HCT116 (cell line): Measurements from ENCODE around the gene TRAPPC4. TPM values are rescaled to one million over a fixed set of nuclear protein-coding genes. Genes with fewer than 3 reads are reported as not detected.
"Not testable (repeated sequence)": the region's sequence is repeated elsewhere in the genome, so short reads cannot be mapped to it uniquely, and the experiment has no call there.

ENCODE experiments used
- ATAC-seq: fragments of 200-7000 bp; cut with Tn5 transposase; 2 replicates; pipeline ENCODE4 v1.9.1; 2020; ENCODE audit warnings: mild to moderate bottlenecking, moderate library complexity
- BruUV-seq: library from RNA; stranded (reverse); fragments of 400-500 nt; replicated peaks from 2 replicates; lab custom pipeline; 2021; lab: Mats Ljungman, UMichigan
- CTCF ChIA-PET: fragments of 300-600 bp; sonication (Branson Sonifier 250); formaldehyde crosslinking; loops from one replicate; lab custom pipeline; 2021; ENCODE audit warnings: antibody characterized with exemption; lab: Charles Lee
- POLR2A ChIA-PET: fragments of 300-600, 350-600 bp; sonication (Branson Sonifier 250); formaldehyde crosslinking; loops from one replicate; lab custom pipeline; 2021; ENCODE audit warnings: antibody characterized with exemption; lab: Charles Lee
- RAD21 ChIA-PET, 2 experiments: fragments of 300-600 bp; sonication (Branson Sonifier 250); formaldehyde crosslinking; loops; one replicate each; lab custom pipeline; 2023; ENCODE audit warnings: low total read pairs in 2 of 2; ENCODE audit not compliant: uncharacterized antibody in 2 of 2, unreplicated experiment in 2 of 2, low non-redundant PET in 1 of 2; lab: Charles Lee
- DNase-seq: peaks from one replicate; pipeline ENCODE4 v3.0.0-alpha.2; 2010; ENCODE audit warnings: low read depth, low spot score
- H2AFZ ChIP-seq: fragments of 200-600 bp; shearing (Covaris generic), sonication (generic); 2 replicates; pipeline ENCODE4 v1.6.1; 2017; ENCODE audit warnings: low read depth, mixed run types, mixed read lengths, antibody characterized with exemption, low read length; ENCODE audit not compliant: poor library complexity, severe bottlenecking
- H3K27ac ChIP-seq: 2 replicates; pipeline ENCODE4 v1.5.1; 2012; ENCODE audit warnings: low read depth, low read length
- H3K27me3 ChIP-seq: fragments of 200-600 bp; sonication (generic); 2 replicates; pipeline ENCODE4 v1.6.1; 2016; ENCODE audit warnings: mixed run types, low read length, mixed read lengths; ENCODE audit not compliant: insufficient read depth
- H3K36me3 ChIP-seq, 2 experiments: fragments of 200-500 bp in 1 of 2; fragments of 200-600 bp in 1 of 2; sonication (Bioruptor generic) in 1 of 2; sonication (generic) in 1 of 2; 2 replicates each; pipeline versions ENCODE4 v1.5.1 to v1.6.1; 2014 to 2016; ENCODE audit warnings: low read length in 2 of 2, inconsistent platforms in 1 of 2, mixed read lengths in 1 of 2, mixed run types in 1 of 2; ENCODE audit not compliant: insufficient read depth in 2 of 2, control insufficient read depth in 1 of 2
- H3K4me1 ChIP-seq, 2 experiments: fragments of 200-600 bp in 1 of 2; sonication (generic) in 1 of 2; 2 replicates each; pipeline versions ENCODE4 v1.5.1 to v1.6.1; 2012 to 2017; ENCODE audit warnings: low read length in 2 of 2, inconsistent platforms in 1 of 2, mild to moderate bottlenecking in 1 of 2, mixed read lengths in 1 of 2, mixed run types in 1 of 2, moderate library complexity in 1 of 2; ENCODE audit not compliant: insufficient read depth in 2 of 2, control insufficient read depth in 1 of 2
- H3K4me2 ChIP-seq: fragments of 200-600 bp; sonication (generic); 2 replicates; pipeline ENCODE4 v1.6.1; 2017; ENCODE audit warnings: mixed run types, low read length, mixed read lengths
- H3K4me3 ChIP-seq, 2 experiments: fragments of 200-600 bp in 1 of 2; sonication (generic) in 1 of 2; replicated peaks in 1 of 2; 2 replicates each; pipeline ENCODE4 v1.5.1; 2011 to 2016; ENCODE audit warnings: low read length in 2 of 2, control low read depth in 1 of 2, low read depth in 1 of 2, mild to moderate bottlenecking in 1 of 2, mixed read lengths in 1 of 2, mixed run types in 1 of 2
- H3K79me2 ChIP-seq: fragments of 200-600 bp; sonication (generic); 2 replicates; pipeline ENCODE4 v1.6.1; 2017; ENCODE audit warnings: mild to moderate bottlenecking, mixed run types, low read length, moderate library complexity, mixed read lengths; ENCODE audit not compliant: insufficient read depth
- H3K9ac ChIP-seq: fragments of 200-600 bp; sonication (generic); 2 replicates; pipeline ENCODE4 v1.6.1; 2016; ENCODE audit warnings: low read length, mixed read lengths
- H3K9me2 ChIP-seq: fragments of 200-600 bp; sonication (generic), shearing (Covaris generic); 2 replicates; pipeline ENCODE4 v1.6.1; 2017; ENCODE audit warnings: mixed run types, mild to moderate bottlenecking, moderate library complexity; ENCODE audit not compliant: insufficient read depth
- H3K9me3 ChIP-seq, 2 experiments: fragments of 200-500 bp in 1 of 2; fragments of 200-600 bp in 1 of 2; sonication (Bioruptor generic) in 1 of 2; sonication (generic) in 1 of 2; 2 replicates each; pipeline ENCODE4 v1.6.1; 2014 to 2017; ENCODE audit warnings: low read length in 2 of 2, mixed read lengths in 2 of 2, inconsistent platforms in 1 of 2, low read depth in 1 of 2, mild to moderate bottlenecking in 1 of 2, mixed run types in 1 of 2, moderate library complexity in 1 of 2; ENCODE audit not compliant: control insufficient read depth in 1 of 2, insufficient read depth in 1 of 2
- H4K20me1 ChIP-seq: fragments of 200-600 bp; sonication (generic), shearing (Covaris generic); 2 replicates; pipeline ENCODE4 v1.6.1; 2017; ENCODE audit warnings: mixed run types, mild to moderate bottlenecking, moderate library complexity; ENCODE audit not compliant: insufficient read depth
- POLR2A ChIP-seq: IDR thresholded peaks from 2 replicates; pipeline ENCODE4 v1.7.0; 2011; ENCODE audit warnings: borderline replicate concordance; ENCODE audit not compliant: insufficient read depth, insufficient read length; ENCODE audit errors: extremely low read depth
- POLR2AphosphoS5 ChIP-seq: IDR thresholded peaks from 2 replicates; pipeline ENCODE4 v1.6.1; 2011; ENCODE audit warnings: mild to moderate bottlenecking, low read depth, low read length, moderate library complexity
- SIN3A ChIP-seq: IDR thresholded peaks from 2 replicates; pipeline ENCODE4 v1.6.1; 2012; ENCODE audit warnings: low read depth
- ZBTB33 ChIP-seq: IDR thresholded peaks from 2 replicates; pipeline ENCODE4 v1.6.1; 2011; ENCODE audit warnings: mild to moderate bottlenecking, low read length, moderate library complexity; ENCODE audit not compliant: insufficient replicate concordance; ENCODE audit errors: extremely low read depth
- intact Hi-C: fragments of 100-400 bp; cut with micrococcal nuclease; formaldehyde crosslinking; loops from 2 replicates; pipeline ENCODE4 v1.10.0; 2022
- total RNA-seq: library from RNA; stranded (reverse); gene quantifications from one replicate; pipeline ENCODE4 v1.2.1, GENCODE V29; 2021; ENCODE audit not compliant: unreplicated experiment
- TF ChIP-seq, protein P1 (sequence below): IDR thresholded peaks from 2 replicates; pipeline ENCODE4 v1.6.1; 2012

TRAPPC4 gene
- total RNA-seq, 1 experiment from 2014 or later: 61.6 TPM

GRCh38 chr11:119016216-119017009 is 2.2 kb upstream of the TRAPPC4 start:
- ChIA-PET CTCF (interaction anchor here (1.6 kb wide), 1 partner anchor 327 kb away, joined by 5 read pairs; no protein-coding TSS in a partner anchor), POLR2A (interaction anchor here (1.5 kb wide), 1 partner anchor 105 kb away, joined by 3 read pairs; the partner anchor contains the start of gene HINFP), RAD21 (interaction anchor here in 1 of 2 experiments (0.7 kb wide), 1 partner anchor 306 kb away, joined by 6 read pairs; no protein-coding TSS in a partner anchor)
- DNase-seq: no peak
- no peaks in the 10 kb centered on the region for H4K20me1 ChIP-seq
- no peaks in the 10 kb centered on the region for H3K9me2 ChIP-seq
- H3K9me3 ChIP-seq: no peaks in the 10 kb centered on the region
- peak overlapping the region; percentile 70 for H3K4me2 ChIP-seq
- intact Hi-C loops: loop anchor here (5.0 kb wide), 1 partner anchor 104 kb away; no protein-coding TSS in a partner anchor
- BruUV-seq: no TSS peak
- H3K4me3 ChIP-seq: peak overlapping the region; percentile 72 to 91
- peak overlapping the region; percentile 96 for H3K27ac ChIP-seq
- ATAC-seq: no peak
- peak overlapping the region; percentile 99 for H3K9ac ChIP-seq
- peaks cover 18 to 29% of the 10 kb centered on the region in 2 experiments for H3K4me1 ChIP-seq
- peaks cover 33 to 63% of the 10 kb centered on the region in 2 experiments for H3K36me3 ChIP-seq
- H3K27me3 ChIP-seq: no peaks in the 10 kb centered on the region
- TF ChIP-seq, protein P1, sequence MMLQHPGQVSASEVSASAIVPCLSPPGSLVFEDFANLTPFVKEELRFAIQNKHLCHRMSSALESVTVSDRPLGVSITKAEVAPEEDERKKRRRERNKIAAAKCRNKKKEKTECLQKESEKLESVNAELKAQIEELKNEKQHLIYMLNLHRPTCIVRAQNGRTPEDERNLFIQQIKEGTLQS: no peak
- TF ChIP-seq POLR2AphosphoS5 (peak; percentile 14; the same call in 1 of the 2 replicates), ZBTB33 (no peak), POLR2A (no peak), SIN3A (no peak)
- no peak overlapping the region for H2AFZ ChIP-seq
- peaks cover 62% of the 10 kb centered on the region for H3K79me2 ChIP-seq

- H2AFZ ChIP-seq, POLR2A ChIA-PET, H3K9me2 ChIP-seq, H4K20me1 ChIP-seq, RAD21 ChIA-PET, H3K9me3 ChIP-seq, BruUV-seq, DNase-seq, CTCF ChIA-PET, ATAC-seq, H3K27me3 ChIP-seq: not testable (repeated sequence)
- Histone ChIP-seq H3K4me1 (peaks cover 18 to 29% of the 10 kb centered on the region in 2 experiments), H3K4me2 (peak overlapping the region; percentile 70), H3K4me3 (peak overlapping the region; percentile 72 to 91), H3K9ac (peak overlapping the region; percentile 99), H3K79me2 (peaks cover 65% of the 10 kb centered on the region), H3K27ac (peak overlapping the region; percentile 96), H3K36me3 (peaks cover 34 to 62% of the 10 kb centered on the region in 2 experiments)
- intact Hi-C loops: loop anchor here (5.0 kb wide), 1 partner anchor 105 kb away; no protein-coding TSS in a partner anchor
Observed at GRCh38 chr11:119017377-119017776, 1.2 kb upstream of the TRAPPC4 start.
